GM19328 (cell line): ENCODE results near the gene LAMP2.
A peak's percentile ranks its signal among the peaks of the same experiment; 100 is the strongest.
"Not testable (repeated sequence)": the region's sequence is repeated elsewhere in the genome, so short reads cannot be mapped to it uniquely, and the experiment has no call there.

ENCODE experiments used
- ATAC-seq: cut with Tn5 transposase; IDR thresholded peaks from one replicate; pipeline ENCODE4 v1.9.1; 2021; ENCODE audit warnings: mild to moderate bottlenecking, moderate library complexity; ENCODE audit not compliant: unreplicated experiment

Gene LAMP2

GRCh38 chrX:120468825-120469525 lies at the start of gene LAMP2:
Gene LAMP2 (minus strand): TSS chrX:120469296. CDS start chrX:120469169, 127 bp downstream.
- ATAC-seq, result peak; percentile 98

GRCh38 chrX:120517936-120518335 lies 48.8 kb upstream of the LAMP2 start:
- no peak for ATAC-seq

GRCh38 chrX:120514236-120514635 lies 45.1 kb upstream of the LAMP2 start:
- no peak for ATAC-seq

- no peak for ATAC-seq
Measured at GRCh38 chrX:120512627-120513026, 43.5 kb upstream of the LAMP2 start.

GRCh38 chrX:120512222-120512621 lies 43.1 kb upstream of the LAMP2 start:
- no peak for ATAC-seq

GRCh38 chrX:120504569-120504968 lies 35.5 kb upstream of the LAMP2 start:
- ATAC-seq, result no peak

- ATAC-seq, result no peak
Measured at GRCh38 chrX:120499301-120500072, 30.4 kb upstream of the LAMP2 start.

GRCh38 chrX:120490119-120490518 lies 21.0 kb upstream of the LAMP2 start:
- ATAC-seq, result not testable (repeated sequence)

GRCh38 chrX:120486786-120487185 lies 17.7 kb upstream of the LAMP2 start:
- ATAC-seq, result no peak

GRCh38 chrX:120485638-120486520 lies 16.8 kb upstream of the LAMP2 start:
- peak; percentile 71 for ATAC-seq

- no peak for ATAC-seq
Measured at GRCh38 chrX:120485315-120485637, 16.2 kb upstream of the LAMP2 start.

- ATAC-seq, result no peak
Measured at GRCh38 chrX:120477453-120477852, 8.4 kb upstream of the LAMP2 start.

- ATAC-seq, result no peak
Measured at GRCh38 chrX:120476714-120477113, 7.6 kb upstream of the LAMP2 start.

- ATAC-seq, result not testable (repeated sequence)
Measured at GRCh38 chrX:120475447-120475846, 6.4 kb upstream of the LAMP2 start.

GRCh38 chrX:120474085-120474484 lies 5.0 kb upstream of the LAMP2 start:
- no peak for ATAC-seq

- not testable (repeated sequence) for ATAC-seq
Measured at GRCh38 chrX:120469657-120470056, 561 bp upstream of the LAMP2 start.

- ATAC-seq, result no peak
Measured at GRCh38 chrX:120468479-120468824, 644 bp downstream of the LAMP2 start.

GRCh38 chrX:120468071-120468470 lies 1.0 kb downstream of the LAMP2 start:
- no peak for ATAC-seq

- no peak for ATAC-seq
Measured at GRCh38 chrX:120464411-120464810, 4.7 kb downstream of the LAMP2 start.

GRCh38 chrX:120463241-120463640 lies 5.9 kb downstream of the LAMP2 start:
- ATAC-seq, result no peak

GRCh38 chrX:120462370-120462769 lies 6.7 kb downstream of the LAMP2 start:
- no peak for ATAC-seq

GRCh38 chrX:120459309-120459708 lies 9.8 kb downstream of the LAMP2 start:
- ATAC-seq, result no peak
